GM12865 (cell line): ENCODE measurements around the gene CD200R1.
A peak's percentile ranks its signal among the peaks of the same experiment; 100 is the strongest.

Experiments
- DNase-seq: peaks from one replicate; pipeline ENCODE4 v3.0.0; 2010; ENCODE audit warnings: low read depth
- H3K4me3 ChIP-seq: 2 replicates; pipeline ENCODE4 v1.5.1; 2011; ENCODE audit warnings: mild to moderate bottlenecking, low read depth, low read length, control low read depth
- CTCF ChIP-seq: IDR thresholded peaks from 2 replicates; pipeline ENCODE4 v1.5.1; 2011; ENCODE audit warnings: low read length, control low read depth, low read depth, inconsistent platforms; ENCODE audit not compliant: insufficient read depth; ENCODE audit errors: missing control alignments

The CD200R1 gene

GRCh38 chr3:112875561-112875960 is 99.3 kb downstream of the CD200R1 start:
- H3K4me3 ChIP-seq = no peak overlapping the region
- DNase-seq = no peak
- no peak for TF ChIP-seq CTCF

GRCh38 chr3:112874725-112875124 is 100.2 kb downstream of the CD200R1 start:
- DNase-seq = no peak
- H3K4me3 ChIP-seq = peak overlapping the region; percentile 45
- TF ChIP-seq CTCF = no peak

GRCh38 chr3:112873632-112874031 is 101.3 kb downstream of the CD200R1 start:
- DNase-seq = peak; percentile 23
- TF ChIP-seq CTCF = no peak
- no peak overlapping the region for H3K4me3 ChIP-seq

DNA sequence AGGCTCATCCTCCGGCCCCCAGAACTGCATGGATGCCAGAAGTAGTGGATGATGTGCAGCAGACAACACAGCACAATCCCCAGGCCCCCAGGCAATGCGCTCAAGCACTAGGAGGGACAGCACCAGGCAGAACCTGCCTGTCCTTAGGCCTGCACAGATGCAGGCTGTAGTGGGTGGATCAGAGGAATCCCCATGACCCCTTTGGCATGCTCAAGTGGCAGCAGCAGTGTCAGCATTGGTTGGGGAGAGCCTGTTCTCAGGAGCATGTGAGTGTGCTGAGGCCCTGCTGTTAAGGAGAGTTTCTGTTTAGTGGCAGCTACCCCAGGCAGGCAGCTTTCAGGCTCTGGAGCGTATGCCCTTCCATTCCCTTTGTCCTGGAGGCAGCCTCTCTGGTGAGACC is 103.2 kb downstream of the CD200R1 start:
- TF ChIP-seq CTCF = no peak
- DNase-seq = no peak
- no peak overlapping the region for H3K4me3 ChIP-seq
